PC-3 (cell line): ENCODE results near the gene CXCL5.

ENCODE experiments used
- EZH2 ChIP-seq: fragments of 300-600 bp; sonication (generic); IDR thresholded peaks from one replicate; pipeline ENCODE4 v1.6.1; 2017; ENCODE audit warnings: antibody characterized with exemption, mild to moderate bottlenecking, low read length; ENCODE audit not compliant: unreplicated experiment
- TF ChIP-seq, protein P1 (sequence below): fragments of 300-600 bp; sonication (generic); conservative IDR thresholded peaks from 2 replicates; pipeline ENCODE4 v1.5.1; 2017; ENCODE audit warnings: antibody characterized with exemption, low read depth, mild to moderate bottlenecking, low read length

DNA sequence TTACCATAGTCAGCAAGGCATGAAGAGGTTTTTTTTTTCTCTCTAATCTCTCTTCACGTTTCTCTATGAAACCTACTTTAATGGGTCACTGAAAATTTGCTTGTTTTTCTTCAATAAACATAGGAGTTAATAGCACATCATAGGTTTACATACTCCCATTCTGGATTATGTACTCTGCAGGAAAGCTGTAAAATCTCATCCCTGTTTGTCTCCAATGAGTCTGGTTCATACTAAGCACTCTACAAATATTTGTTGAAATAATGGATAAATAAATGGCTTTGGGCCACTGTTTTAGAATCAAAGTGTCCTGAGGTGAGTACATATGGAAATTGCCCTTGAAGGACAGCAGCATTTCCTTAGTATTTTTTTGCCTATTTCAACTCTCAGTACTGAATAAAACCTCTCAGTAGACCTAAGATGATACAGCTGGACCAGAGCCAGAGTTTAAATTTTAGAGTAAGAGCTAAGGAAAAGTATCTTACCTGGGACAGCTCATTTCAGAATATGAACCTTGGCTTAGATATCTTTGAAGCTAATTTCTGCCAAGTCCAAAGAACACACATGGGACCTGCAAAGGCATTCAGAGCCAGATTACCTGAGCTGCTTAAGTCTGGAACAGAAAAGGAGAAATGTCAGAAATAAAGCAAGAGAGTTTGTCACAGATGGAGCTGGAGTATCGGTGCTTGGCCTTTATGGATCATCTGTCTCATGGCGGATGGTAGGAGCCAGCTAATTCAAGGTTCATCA is 51.1 kb downstream of the CXCL5 start:
- TF ChIP-seq, protein P1, sequence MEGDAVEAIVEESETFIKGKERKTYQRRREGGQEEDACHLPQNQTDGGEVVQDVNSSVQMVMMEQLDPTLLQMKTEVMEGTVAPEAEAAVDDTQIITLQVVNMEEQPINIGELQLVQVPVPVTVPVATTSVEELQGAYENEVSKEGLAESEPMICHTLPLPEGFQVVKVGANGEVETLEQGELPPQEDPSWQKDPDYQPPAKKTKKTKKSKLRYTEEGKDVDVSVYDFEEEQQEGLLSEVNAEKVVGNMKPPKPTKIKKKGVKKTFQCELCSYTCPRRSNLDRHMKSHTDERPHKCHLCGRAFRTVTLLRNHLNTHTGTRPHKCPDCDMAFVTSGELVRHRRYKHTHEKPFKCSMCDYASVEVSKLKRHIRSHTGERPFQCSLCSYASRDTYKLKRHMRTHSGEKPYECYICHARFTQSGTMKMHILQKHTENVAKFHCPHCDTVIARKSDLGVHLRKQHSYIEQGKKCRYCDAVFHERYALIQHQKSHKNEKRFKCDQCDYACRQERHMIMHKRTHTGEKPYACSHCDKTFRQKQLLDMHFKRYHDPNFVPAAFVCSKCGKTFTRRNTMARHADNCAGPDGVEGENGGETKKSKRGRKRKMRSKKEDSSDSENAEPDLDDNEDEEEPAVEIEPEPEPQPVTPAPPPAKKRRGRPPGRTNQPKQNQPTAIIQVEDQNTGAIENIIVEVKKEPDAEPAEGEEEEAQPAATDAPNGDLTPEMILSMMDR = no peak
- TF ChIP-seq EZH2 = no peak
